Parathyroid adenoma (tissue), 2 donors: Measurements from ENCODE around the gene FBXL22.

Source experiments
- H2AFZ ChIP-seq: fragments of 300-600 bp; sonication (generic); one replicate; pipeline ENCODE4 v1.7.0; 2017; ENCODE audit warnings: antibody characterized with exemption, mild to moderate bottlenecking
- H3K27ac ChIP-seq: fragments of 300-600 bp; sonication (generic); one replicate; pipeline ENCODE4 v1.7.0; 2017
- H3K27me3 ChIP-seq: fragments of 300-600 bp; sonication (generic); one replicate; pipeline ENCODE4 v1.7.0; 2017; ENCODE audit warnings: low read length; ENCODE audit not compliant: control insufficient read depth, insufficient read depth
- H3K36me3 ChIP-seq: fragments of 300-600 bp; sonication (generic); one replicate; pipeline ENCODE4 v1.7.0; 2017; ENCODE audit warnings: low read length; ENCODE audit not compliant: control insufficient read depth, insufficient read depth
- H3K4me1 ChIP-seq: fragments of 300-600 bp; sonication (generic); one replicate; pipeline ENCODE4 v1.7.0; 2017; ENCODE audit warnings: control low read depth
- H3K4me2 ChIP-seq: fragments of 300-600 bp; sonication (generic); one replicate; pipeline ENCODE4 v1.7.0; 2017; ENCODE audit warnings: low read length
- H3K4me3 ChIP-seq: fragments of 300-600 bp; sonication (generic); one replicate; pipeline ENCODE4 v1.7.0; 2017; ENCODE audit warnings: low read depth, low read length
- H3K79me2 ChIP-seq: fragments of 300-600 bp; sonication (generic); one replicate; pipeline ENCODE4 v1.7.0; 2017; ENCODE audit warnings: control low read depth
- H3K9ac ChIP-seq: fragments of 300-600 bp; sonication (generic); one replicate; pipeline ENCODE4 v1.7.0; 2017; ENCODE audit warnings: mild to moderate bottlenecking
- H3K9me3 ChIP-seq: fragments of 300-600 bp; sonication (generic); one replicate; pipeline ENCODE4 v1.7.0; 2017; ENCODE audit warnings: low read length; ENCODE audit not compliant: control insufficient read depth
- CTCF ChIP-seq: fragments of 300-600 bp; sonication (generic); IDR thresholded peaks from one replicate; pipeline ENCODE4 v1.7.0; 2017; ENCODE audit warnings: antibody characterized with exemption, mild to moderate bottlenecking
- donor health status: primary hyperparathyroidism.

FBXL22 gene

GRCh38 chr15:63604281-63604680 lies 7.1 kb downstream of the FBXL22 start:
- Histone ChIP-seq H2AFZ (no peak overlapping the region), H3K9me3 (no peaks in the 10 kb centered on the region), H3K4me3 (no peak overlapping the region), H3K4me2 (no peak overlapping the region), H3K4me1 (no peaks in the 10 kb centered on the region), H3K9ac (no peak overlapping the region), H3K36me3 (no peaks in the 10 kb centered on the region), H3K27me3 (no peaks in the 10 kb centered on the region), H3K79me2 (no peaks in the 10 kb centered on the region), H3K27ac (no peak overlapping the region)
- TF ChIP-seq CTCF: no peak

GRCh38 chr15:63605036-63605435 lies 7.8 kb downstream of the FBXL22 start:
- no peak overlapping the region for H3K9ac ChIP-seq
- no peaks in the 10 kb centered on the region for H3K9me3 ChIP-seq
- H3K27ac ChIP-seq: no peak overlapping the region
- H3K27me3 ChIP-seq: no peaks in the 10 kb centered on the region
- no peaks in the 10 kb centered on the region for H3K79me2 ChIP-seq
- no peak overlapping the region for H3K4me2 ChIP-seq
- H3K4me3 ChIP-seq: no peak overlapping the region
- TF ChIP-seq CTCF: no peak
- no peaks in the 10 kb centered on the region for H3K36me3 ChIP-seq
- no peak overlapping the region for H2AFZ ChIP-seq
- no peaks in the 10 kb centered on the region for H3K4me1 ChIP-seq

- H3K27ac ChIP-seq: no peak overlapping the region
- H3K9ac ChIP-seq: no peak overlapping the region
- peaks cover 4% of the 10 kb centered on the region for H3K4me1 ChIP-seq
- no peaks in the 10 kb centered on the region for H3K36me3 ChIP-seq
- no peaks in the 10 kb centered on the region for H3K27me3 ChIP-seq
- H3K79me2 ChIP-seq: no peaks in the 10 kb centered on the region
- H3K4me2 ChIP-seq: no peak overlapping the region
- no peak overlapping the region for H3K4me3 ChIP-seq
- no peak for TF ChIP-seq CTCF
- H3K9me3 ChIP-seq: no peaks in the 10 kb centered on the region
- no peak overlapping the region for H2AFZ ChIP-seq
Measured at GRCh38 chr15:63605816-63606215, 8.6 kb downstream of the FBXL22 start.

- no peak overlapping the region for H3K4me2 ChIP-seq
- H3K27me3 ChIP-seq: no peaks in the 10 kb centered on the region
- H3K27ac ChIP-seq: no peak overlapping the region
- H2AFZ ChIP-seq: no peak overlapping the region
- H3K79me2 ChIP-seq: no peaks in the 10 kb centered on the region
- no peak for TF ChIP-seq CTCF
- H3K4me3 ChIP-seq: no peak overlapping the region
- H3K4me1 ChIP-seq: peaks cover 4% of the 10 kb centered on the region
- H3K9ac ChIP-seq: no peak overlapping the region
- H3K9me3 ChIP-seq: no peaks in the 10 kb centered on the region
- H3K36me3 ChIP-seq: no peaks in the 10 kb centered on the region
Measured at GRCh38 chr15:63606308-63606707, 9.1 kb downstream of the FBXL22 start.

GRCh38 chr15:63608989-63609388 lies 11.8 kb downstream of the FBXL22 start:
- Histone ChIP-seq H3K79me2 (no peaks in the 10 kb centered on the region), H3K27me3 (no peaks in the 10 kb centered on the region), H3K9ac (no peak overlapping the region), H2AFZ (no peak overlapping the region), H3K36me3 (no peaks in the 10 kb centered on the region), H3K27ac (no peak overlapping the region), H3K4me2 (no peak overlapping the region), H3K4me3 (no peak overlapping the region), H3K4me1 (peaks cover 4% of the 10 kb centered on the region), H3K9me3 (no peaks in the 10 kb centered on the region)
- no peak for TF ChIP-seq CTCF
